Measurements from ENCODE around the gene SYK.

- TF ChIP-seq CTCF (IDR thresholded peaks at IDR 0.05; ENCODE audit: insufficient read depth, low read depth, low read length) (no peak), EZH2 (IDR thresholded peaks at IDR 0.05; ENCODE audit: insufficient read depth, low read length) (no peak)
These were observed 125.3 kb downstream of the SYK start for GRCh38 chr9:90926936-90927335.
